Lung (tissue), 12 donors: ENCODE results near the gene CFAP74. TPM values are rescaled to one million over a fixed set of nuclear protein-coding genes. Genes with fewer than 3 reads are reported as not detected.
A peak's percentile ranks its signal among the peaks of the same experiment; 100 is the strongest.

Source experiments
- ATAC-seq: fragments of 200-7000 bp; cut with Tn5 transposase; one replicate; pipeline ENCODE4 v1.9.1; 2020; ENCODE audit warnings: moderate number of reproducible peaks; ENCODE audit not compliant: insufficient read depth, low FRiP score
- DNase-seq, 3 donors: peaks; one replicate each; pipeline ENCODE4 v3.0.0-alpha.2; 2013 to 2017
- H3K27ac ChIP-seq, 2 donors: one replicate each; pipeline ENCODE4 v1.5.1; 2013; ENCODE audit warnings: mild to moderate bottlenecking in 2 of 2, moderate library complexity in 2 of 2, control low read depth in 1 of 2, inconsistent platforms in 1 of 2, low read depth in 1 of 2, low read length in 1 of 2
- H3K27me3 ChIP-seq, 3 donors: one replicate each; pipeline ENCODE4 v1.5.1; 2013; ENCODE audit warnings: low read length in 2 of 3; ENCODE audit not compliant: control insufficient read depth in 3 of 3, insufficient read depth in 3 of 3
- H3K36me3 ChIP-seq, 4 donors: one replicate each; pipeline ENCODE4 v1.5.1; 2013; ENCODE audit warnings: low read length in 4 of 4, mild to moderate bottlenecking in 1 of 4, moderate library complexity in 1 of 4; ENCODE audit not compliant: control insufficient read depth in 4 of 4, insufficient read depth in 4 of 4
- H3K4me1 ChIP-seq, 5 donors: one replicate each; pipeline ENCODE4 v1.5.1; 2013; ENCODE audit warnings: low read length in 5 of 5, mild to moderate bottlenecking in 2 of 5, moderate library complexity in 1 of 5; ENCODE audit not compliant: control insufficient read depth in 5 of 5, insufficient read depth in 5 of 5
- H3K4me3 ChIP-seq: one replicate; pipeline ENCODE4 v1.5.1; 2013; ENCODE audit warnings: mild to moderate bottlenecking, control low read depth, moderate library complexity
- H3K9ac ChIP-seq, 2 donors: one replicate each; pipeline ENCODE4 v1.5.1; 2013; ENCODE audit warnings: low read length in 2 of 2, control low read depth in 1 of 2; ENCODE audit not compliant: insufficient read depth in 1 of 2
- H3K9me3 ChIP-seq, 4 donors: one replicate each; pipeline ENCODE4 v1.5.1; 2013; ENCODE audit warnings: low read length in 3 of 4, mild to moderate bottlenecking in 1 of 4, moderate library complexity in 1 of 4; ENCODE audit not compliant: control insufficient read depth in 4 of 4, insufficient read depth in 3 of 4
- CTCF ChIP-seq: IDR thresholded peaks from 2 replicates; pipeline ENCODE4 v1.5.1; 2012; ENCODE audit warnings: mild to moderate bottlenecking; ENCODE audit errors: control extremely low read depth, extremely low read depth
- WGBS, 2 donors: extraction: QIAGEN DNeasy Blood & Tissue Kit; methylation state at CpG; one replicate each; pipeline ENCODE4 v1.1.7; 2013; 5-methylcytosine and 5-hydroxymethylcytosine counted together
- polyA plus RNA-seq, 2 donors: library from polyadenylated mRNA; stranded (reverse); fragments of 200-250 nt; gene quantifications; one replicate each; pipeline ENCODE4 v1.2.1, GENCODE V29; 2013
- total RNA-seq, 2 donors: library from RNA; depleted of rRNA in 1 of 2; stranded (reverse); fragments of >200 nt in 1 of 2; gene quantifications; one replicate each; pipeline ENCODE4 v1.2.1, GENCODE V29; 2014 to 2021
- donor health status: control.
- donor health status: control.
- donor health status: Bipolar disorder and iron deficiency.
- donor health status: healthy.
- donor health status: DM: yes; HTN: yes; CAD: no.

CFAP74 gene
- total and polyA plus RNA-seq, 4 donors = 3.1 to 20.8 (median 5.3) TPM

- Histone ChIP-seq H3K9ac (no peak overlapping the region), H3K36me3 (no peaks in the 10 kb centered on the region), H3K4me3 (no peak overlapping the region), H3K27ac (no peak overlapping the region), H3K9me3 (no peaks in the 10 kb centered on the region), H3K27me3 (peaks cover 0 to 8% (median 5%) of the 10 kb centered on the region in 3 donors), H3K4me1 (peaks cover 0 to 23% (median 8%) of the 10 kb centered on the region in 5 donors)
- peak; percentile 80 for ATAC-seq
- peak; percentile 77 to 86 (median 84) for DNase-seq
- WGBS, 2 donors = 10% methylated on average over 70 to 75 of the region's 75 CpGs
- peak; percentile 85 for TF ChIP-seq CTCF
Measured at GRCh38 chr1:2044510-2045319, 41.1 kb upstream of the CFAP74 start.

DNA sequence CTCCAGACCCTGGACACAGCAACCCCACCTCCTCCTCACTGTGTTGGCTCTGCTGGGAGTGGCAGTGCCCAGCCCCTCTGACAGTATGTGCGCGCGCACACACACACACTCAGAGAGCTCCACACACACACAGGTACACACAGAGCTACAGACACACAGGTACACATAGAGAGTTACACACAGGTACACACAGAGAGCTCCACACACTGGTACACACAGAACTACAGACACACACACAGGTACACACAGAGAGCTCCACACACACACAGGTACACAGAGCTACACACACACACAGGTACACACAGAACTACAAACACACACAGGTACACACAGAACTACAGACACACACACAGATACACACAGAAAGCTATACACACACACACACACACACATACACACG is 40.3 kb upstream of the CFAP74 start:
- Histone ChIP-seq H3K36me3 (no peaks in the 10 kb centered on the region), H3K27ac (no peak overlapping the region), H3K9me3 (no peaks in the 10 kb centered on the region), H3K4me3 (no peak overlapping the region), H3K27me3 (peaks cover 0 to 2% (median 0%) of the 10 kb centered on the region in 3 donors), H3K9ac (peak overlapping the region in 1 of 2 donors; percentile 47), H3K4me1 (peaks cover 0 to 23% (median 8%) of the 10 kb centered on the region in 5 donors)
- no peak for TF ChIP-seq CTCF
- DNase-seq = no peak
- ATAC-seq = no peak
- WGBS, 2 donors = 95% methylated on average over 4 of the region's 4 CpGs

- Histone ChIP-seq H3K9me3 (peaks cover 0 to 7% (median 0%) of the 10 kb centered on the region in 4 donors), H3K4me3 (no peak overlapping the region), H3K9ac (no peak overlapping the region), H3K27me3 (no peaks in the 10 kb centered on the region), H3K4me1 (peaks cover 0 to 23% (median 8%) of the 10 kb centered on the region in 5 donors), H3K27ac (no peak overlapping the region), H3K36me3 (no peaks in the 10 kb centered on the region)
- ATAC-seq (no peak), DNase-seq (no peak)
- WGBS, 2 donors = 68 to 81% methylated on average over 41 of the region's 41 CpGs
- no peak for TF ChIP-seq CTCF
Measured at GRCh38 chr1:2042830-2043773, 39.5 kb upstream of the CFAP74 start.
